ENCODE results near the gene UMODL1. TPM values are rescaled to one million over a fixed set of nuclear protein-coding genes. Genes with fewer than 3 reads are reported as not detected.

The UMODL1 gene
- total RNA-seq, 1 donor from 2014 or later, result not detected

GRCh38 chr21:42093991-42094421 lies 22.9 kb downstream of the UMODL1 start:
- DNase-seq (ENCODE audit: low spot score in 2 of 2), result peak in 1 of 2 donors; percentile 57

GRCh38 chr21:42094811-42095210 lies 23.7 kb downstream of the UMODL1 start:
- no peak for DNase-seq (ENCODE audit: low spot score in 2 of 2)
- no peak for FAIRE-seq

More at GRCh38 chr21:42093991-42094421, 22.9 kb downstream of the UMODL1 start:
- no peak for FAIRE-seq

GRCh38 chr21:42095581-42095980 lies 24.5 kb downstream of the UMODL1 start:
- DNase-seq (ENCODE audit: low spot score in 2 of 2), result no peak
- FAIRE-seq, result no peak

- FAIRE-seq (no peak), DNase-seq (ENCODE audit: low spot score in 2 of 2) (no peak)
These were observed 25.4 kb downstream of the UMODL1 start for GRCh38 chr21:42096566-42096965.

GRCh38 chr21:42097274-42097673 lies 26.2 kb downstream of the UMODL1 start:
- FAIRE-seq, result no peak
- no peak for DNase-seq (ENCODE audit: low spot score in 2 of 2)

- DNase-seq (ENCODE audit: low spot score in 2 of 2), result peak in 1 of 2 donors; percentile 77
- FAIRE-seq, result no peak
These were observed 26.8 kb downstream of the UMODL1 start for GRCh38 chr21:42097860-42098454.

GRCh38 chr21:42098957-42099505 lies 27.9 kb downstream of the UMODL1 start:
- no peak for FAIRE-seq
- no peak for DNase-seq (ENCODE audit: low spot score in 2 of 2)

GRCh38 chr21:42101246-42101645 lies 30.1 kb downstream of the UMODL1 start:
- FAIRE-seq (no peak), DNase-seq (ENCODE audit: low spot score in 2 of 2) (no peak)

GRCh38 chr21:42102076-42102475 lies 31.0 kb downstream of the UMODL1 start:
- no peak for FAIRE-seq

GRCh38 chr21:42102526-42102925 lies 31.4 kb downstream of the UMODL1 start:
- DNase-seq (ENCODE audit: low spot score in 2 of 2) (no peak), FAIRE-seq (no peak)

More at GRCh38 chr21:42102076-42102475, 31.0 kb downstream of the UMODL1 start:
- DNase-seq (ENCODE audit: low spot score in 2 of 2), result no peak

GRCh38 chr21:42102991-42103390 lies 31.9 kb downstream of the UMODL1 start:
- DNase-seq (ENCODE audit: low spot score in 2 of 2) (no peak), FAIRE-seq (no peak)

GRCh38 chr21:42103843-42104242 lies 32.7 kb downstream of the UMODL1 start:
- no peak for FAIRE-seq
- DNase-seq (ENCODE audit: low spot score in 2 of 2), result no peak

GRCh38 chr21:42105476-42106315 lies 34.6 kb downstream of the UMODL1 start:
- DNase-seq (ENCODE audit: low spot score in 2 of 2) (no peak), FAIRE-seq (no peak)

- DNase-seq (ENCODE audit: low spot score in 2 of 2) (no peak), FAIRE-seq (no peak)
These were observed 35.3 kb downstream of the UMODL1 start for GRCh38 chr21:42106425-42106824.

GRCh38 chr21:42107177-42107880 lies 36.2 kb downstream of the UMODL1 start:
- no peak for DNase-seq (ENCODE audit: low spot score in 2 of 2)
- FAIRE-seq, result no peak

GRCh38 chr21:42107881-42108553 lies 36.9 kb downstream of the UMODL1 start:
- FAIRE-seq, result no peak

GRCh38 chr21:42108554-42109340 lies 37.6 kb downstream of the UMODL1 start:
- FAIRE-seq (no peak), DNase-seq (ENCODE audit: low spot score in 2 of 2) (no peak)

More at GRCh38 chr21:42107881-42108553, 36.9 kb downstream of the UMODL1 start:
- peak; percentile 69 to 89 for DNase-seq (ENCODE audit: low spot score in 2 of 2)

GRCh38 chr21:42109473-42109872 lies 38.4 kb downstream of the UMODL1 start:
- DNase-seq (ENCODE audit: low spot score in 2 of 2), result no peak
- FAIRE-seq, result no peak

- FAIRE-seq (no peak), DNase-seq (ENCODE audit: low spot score in 2 of 2) (no peak)
These were observed 38.9 kb downstream of the UMODL1 start for GRCh38 chr21:42109873-42110525.

Measured in frontal cortex (tissue), 4 donors.